ENCODE data around the gene NLRP7.

The NLRP7 gene

GRCh38 chr19:54873990-54874389, 73.3 kb downstream of the NLRP7 start, which contains the start of gene FCAR:
Gene FCAR, plus strand, starts transcription at chr19:54874235. Its CDS starts 55 bp downstream, at chr19:54874290.
- no peak for DNase-seq (ENCODE audit: low read depth)

Data from activated T-cell treated with anti-CD3 and anti-CD28 coated beads for 24 hours (primary cell).